PC-3 (cell line): Measurements from ENCODE around the gene CRELD2. TPM values are rescaled to one million over a fixed set of nuclear protein-coding genes. Genes with fewer than 3 reads are reported as not detected.

Experiments used
- ATAC-seq: fragments of 200-7000 bp; cut with Tn5 transposase; 2 replicates; pipeline ENCODE4 v1.9.1; 2020; ENCODE audit warnings: mild to moderate bottlenecking, moderate library complexity
- BruUV-seq: library from RNA; stranded (reverse); fragments of 400-500 nt; replicated peaks from 2 replicates; lab custom pipeline; 2021; lab: Mats Ljungman, UMichigan
- CTCF ChIA-PET: fragments of 300-600 bp; sonication (Branson Sonifier 250); formaldehyde crosslinking; loops from one replicate; lab custom pipeline; 2022; ENCODE audit warnings: antibody characterized with exemption; lab: Charles Lee
- POLR2A ChIA-PET: fragments of 300-600 bp; sonication (Branson Sonifier 250); formaldehyde crosslinking; loops from one replicate; lab custom pipeline; 2022; ENCODE audit warnings: antibody characterized with exemption; ENCODE audit not compliant: unreplicated experiment; lab: Charles Lee
- DNase-seq: peaks from one replicate; pipeline ENCODE4 v3.0.0-alpha.2; 2015
- H2AFZ ChIP-seq: fragments of 300-600 bp; sonication (generic); 2 replicates; pipeline ENCODE4 v1.6.0; 2016; ENCODE audit warnings: antibody characterized with exemption, low read length
- H3F3A ChIP-seq: fragments of 300-600 bp; sonication (generic); one replicate; pipeline ENCODE4 v1.6.0; 2017; ENCODE audit warnings: antibody characterized with exemption, low read length, control low read depth, mild to moderate bottlenecking; ENCODE audit not compliant: unreplicated experiment
- H3K27ac ChIP-seq: fragments of 300-600 bp; sonication (generic); 2 replicates; pipeline ENCODE4 v1.5.1; 2016; ENCODE audit warnings: mild to moderate bottlenecking, low read length
- H3K27me3 ChIP-seq: fragments of 300-600 bp; sonication (generic); 2 replicates; pipeline ENCODE4 v1.6.1; 2016; ENCODE audit warnings: low read length, mixed read lengths
- H3K36me3 ChIP-seq: fragments of 300-600 bp; sonication (generic); 2 replicates; pipeline ENCODE4 v1.6.1; 2016; ENCODE audit warnings: low read depth, mixed run types, low read length, mixed read lengths
- H3K4me1 ChIP-seq: fragments of 300-600 bp; sonication (generic); 2 replicates; pipeline ENCODE4 v1.5.1; 2016; ENCODE audit warnings: low read length; ENCODE audit not compliant: insufficient read depth
- H3K4me2 ChIP-seq: fragments of 300-600 bp; sonication (generic); 2 replicates; pipeline ENCODE4 v1.6.0; 2016; ENCODE audit warnings: low read length
- H3K4me3 ChIP-seq: fragments of 300-600 bp; sonication (generic); 2 replicates; pipeline ENCODE4 v1.5.1; 2016; ENCODE audit warnings: mild to moderate bottlenecking, low read length, mixed read lengths
- H3K79me2 ChIP-seq: fragments of 300-600 bp; sonication (generic); 2 replicates; pipeline ENCODE4 v1.6.1; 2017; ENCODE audit warnings: low read length, mixed read lengths
- H3K9ac ChIP-seq: fragments of 300-600 bp; sonication (generic); 2 replicates; pipeline ENCODE4 v1.6.0; 2016; ENCODE audit warnings: mild to moderate bottlenecking, low read length
- H3K9me2 ChIP-seq: fragments of 300-600 bp; sonication (generic); replicated peaks from 2 replicates; pipeline ENCODE4 v1.6.1; 2016; ENCODE audit warnings: mixed run types, low read length, mixed read lengths
- H3K9me3 ChIP-seq: fragments of 300-600 bp; sonication (generic); 2 replicates; pipeline ENCODE4 v1.6.1; 2016; ENCODE audit warnings: low read length, mixed read lengths
- H4K20me1 ChIP-seq: fragments of 300-600 bp; sonication (generic); 2 replicates; pipeline ENCODE4 v1.6.1; 2016; ENCODE audit warnings: low read length, mixed read lengths
- CTCF ChIP-seq: fragments of 300-600 bp; sonication (generic); conservative IDR thresholded peaks from 2 replicates; pipeline ENCODE4 v1.5.1; 2017; ENCODE audit warnings: antibody characterized with exemption, low read depth, mild to moderate bottlenecking, low read length
- EZH2 ChIP-seq: fragments of 300-600 bp; sonication (generic); IDR thresholded peaks from one replicate; pipeline ENCODE4 v1.6.1; 2017; ENCODE audit warnings: antibody characterized with exemption, mild to moderate bottlenecking, low read length; ENCODE audit not compliant: unreplicated experiment
- EZH2phosphoT487 ChIP-seq: fragments of 300-600 bp; sonication (generic); IDR thresholded peaks from 2 replicates; pipeline ENCODE4 v1.6.1; 2018; ENCODE audit warnings: mild to moderate bottlenecking, antibody characterized with exemption, low read length, borderline replicate concordance
- intact Hi-C: fragments of 100-400 bp; cut with micrococcal nuclease; formaldehyde crosslinking; loops from 2 replicates; pipeline ENCODE4 v1.9.0; 2023
- total RNA-seq: library from RNA; depleted of rRNA; stranded (reverse); fragments of >200 nt; gene quantifications from 2 replicates; pipeline ENCODE4 v1.2.3, GENCODE V29; 2014

CRELD2 gene
- total RNA-seq, 1 experiment from 2014 or later = 71.3 TPM

DNA sequence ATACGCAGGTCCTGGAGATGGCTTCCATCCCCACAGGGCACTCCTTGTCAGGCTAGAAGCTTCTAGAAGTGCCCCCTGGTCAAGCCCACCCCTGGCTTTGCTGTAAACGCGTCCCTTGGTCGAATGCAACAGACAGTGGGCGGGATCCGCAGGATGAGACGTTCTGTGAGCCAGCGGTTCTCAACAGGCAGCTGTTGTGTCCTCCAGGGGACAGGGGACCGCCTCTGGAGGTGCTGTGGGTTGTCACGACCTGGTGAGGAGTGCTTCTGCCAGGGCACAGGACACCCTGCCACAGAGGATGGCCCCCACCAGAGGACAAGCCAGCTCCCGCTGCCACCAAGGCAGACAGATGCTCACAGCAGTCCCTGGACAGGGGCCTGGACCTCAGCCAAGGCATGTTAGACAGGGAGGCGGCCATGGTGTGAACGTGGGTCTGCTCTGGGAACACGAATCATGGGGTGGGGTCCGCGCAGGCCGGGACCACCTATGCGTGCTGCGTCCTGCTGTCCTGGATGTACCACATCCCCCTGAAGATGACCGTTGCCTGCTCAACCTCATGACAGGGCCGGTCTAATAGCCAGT is 11.7 kb downstream of the CRELD2 start:
- Histone ChIP-seq H3K9ac (no peak overlapping the region), H3K27ac (no peak overlapping the region), H3K9me2 (no peaks in the 10 kb centered on the region), H3K27me3 (no peaks in the 10 kb centered on the region), H3K4me2 (peak overlapping the region; percentile 82), H3K4me3 (peak overlapping the region; percentile 53; the same call in 1 of the 2 replicates), H3F3A (no peaks in the 10 kb centered on the region), H3K36me3 (no peaks in the 10 kb centered on the region), H4K20me1 (no peaks in the 10 kb centered on the region), H3K9me3 (no peaks in the 10 kb centered on the region), H3K79me2 (no peaks in the 10 kb centered on the region), H3K4me1 (peaks cover 18% of the 10 kb centered on the region), H2AFZ (peak overlapping the region; percentile 57; the same call in 1 of the 2 replicates)
- no TSS peak for BruUV-seq
- CTCF ChIA-PET = interaction anchor here (1.6 kb wide), 1 partner anchor 100 kb away, joined by 15 read pairs; no protein-coding TSS in a partner anchor
- DNase-seq (no peak), ATAC-seq (no peak)
- intact Hi-C loops = loop anchor here (5.0 kb wide), 2 partner anchors 62 to 212 kb away; no protein-coding TSS in a partner anchor
- POLR2A ChIA-PET = no interaction called here
- TF ChIP-seq EZH2 (no peak), CTCF (no peak), EZH2phosphoT487 (no peak)

DNA sequence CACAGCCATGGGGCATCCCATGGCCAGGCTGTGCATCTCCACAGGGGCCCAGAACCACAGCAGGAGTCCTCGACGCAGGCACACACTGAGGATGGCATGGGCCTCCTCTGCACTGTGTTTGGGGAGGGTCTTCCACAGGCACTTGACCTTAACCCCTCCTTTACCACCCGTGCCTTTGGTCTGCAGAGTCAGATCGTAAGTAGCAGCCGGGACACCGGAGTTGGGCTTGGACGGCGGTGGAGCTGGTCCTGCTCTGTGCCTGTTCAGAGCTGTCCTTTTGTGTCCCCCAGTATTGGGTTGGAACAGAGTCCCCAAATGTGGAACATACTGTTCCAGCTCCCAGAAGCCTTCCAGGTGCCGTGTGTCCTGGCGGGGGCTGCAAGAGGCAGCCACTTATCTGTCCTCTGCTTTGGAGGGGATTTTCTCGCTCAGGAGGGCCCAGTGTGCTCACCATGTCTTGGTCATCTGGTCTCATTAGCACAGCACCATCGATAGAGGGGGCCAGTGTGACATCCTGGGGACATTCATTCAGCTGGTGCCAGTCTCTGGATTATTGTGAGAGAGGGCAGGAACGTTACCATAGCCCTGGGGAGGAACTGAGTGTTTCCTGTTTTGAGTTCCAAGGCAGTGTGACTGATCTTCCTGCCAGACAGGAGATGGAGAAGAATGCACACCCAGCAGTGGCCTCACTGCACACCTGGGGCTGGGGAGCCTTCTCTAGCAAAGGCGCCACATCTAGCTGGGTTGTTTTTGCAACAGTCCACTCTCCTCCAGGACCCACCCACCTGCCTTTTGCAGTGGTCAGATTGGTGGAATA is 12.4 kb downstream of the CRELD2 start:
- Histone ChIP-seq H3K4me2 (peak overlapping the region; percentile 39; the same call in 1 of the 2 replicates), H3K9me3 (no peaks in the 10 kb centered on the region), H3K27me3 (no peaks in the 10 kb centered on the region), H3K9ac (no peak overlapping the region), H3F3A (no peaks in the 10 kb centered on the region), H4K20me1 (no peaks in the 10 kb centered on the region), H3K9me2 (no peaks in the 10 kb centered on the region), H3K4me3 (no peak overlapping the region), H3K79me2 (no peaks in the 10 kb centered on the region), H2AFZ (no peak overlapping the region), H3K27ac (no peak overlapping the region), H3K4me1 (peaks cover 18% of the 10 kb centered on the region), H3K36me3 (no peaks in the 10 kb centered on the region)
- intact Hi-C loops = loop anchor here (1.0 to 5.0 kb wide), 3 partner anchors 61 to 211 kb away; no protein-coding TSS in a partner anchor
- ChIA-PET POLR2A (no interaction called here), CTCF (interaction anchor here (0.5 to 1.6 kb wide), 2 partner anchors 99 to 180 kb away, joined by 6 to 15 read pairs; no protein-coding TSS in a partner anchor)
- BruUV-seq = no TSS peak
- DNase-seq (peak; percentile 85), ATAC-seq (peak; percentile 76)
- TF ChIP-seq CTCF = peak; percentile 78
- TF ChIP-seq EZH2phosphoT487 = no peak
- TF ChIP-seq EZH2 = no peak
